Endothelial cell of umbilical vein (primary cell): ENCODE results near the gene CDC37. TPM values are rescaled to one million over a fixed set of nuclear protein-coding genes. Genes with fewer than 3 reads are reported as not detected.

Source experiments
- BruUV-seq: library from RNA; stranded (reverse); fragments of 400-500 nt; replicated peaks from 2 replicates; lab custom pipeline; 2021; lab: Mats Ljungman, UMichigan
- CTCF ChIA-PET: fragments of 300-600, 350-600 bp; sonication (Branson Sonifier 250); formaldehyde crosslinking; loops from one replicate; lab custom pipeline; 2021; ENCODE audit warnings: antibody characterized with exemption, inconsistent platforms; lab: Charles Lee
- POLR2A ChIA-PET: fragments of 300-600, 350-600 bp; sonication (Branson Sonifier 250); formaldehyde crosslinking; loops from one replicate; lab custom pipeline; 2021; ENCODE audit warnings: antibody characterized with exemption, inconsistent platforms; lab: Charles Lee
- DNase-seq: peaks from one replicate; pipeline ENCODE4 v3.0.0-alpha.2; 2011; ENCODE audit warnings: low read depth, low spot score
- FAIRE-seq: peaks from 2 replicates; lab custom pipeline; 2011; peaks lifted over from hg19 to GRCh38; lab: Jason Lieb, UNC
- H2AFZ ChIP-seq: 2 replicates; pipeline ENCODE4 v1.6.0; 2012; ENCODE audit warnings: low read depth, low read length, control low read depth, inconsistent platforms
- H3K27ac ChIP-seq: 2 replicates; pipeline ENCODE4 v1.5.1; 2011; ENCODE audit warnings: low read depth, mild to moderate bottlenecking, control low read depth, low read length, moderate library complexity; ENCODE audit not compliant: insufficient read depth
- H3K27me3 ChIP-seq, 2 experiments: 2 replicates each; pipeline versions ENCODE4 v1.6.0 to v1.6.1; 2011; ENCODE audit warnings: low read length in 2 of 2, mixed read lengths in 1 of 2; ENCODE audit not compliant: control insufficient read depth in 2 of 2, insufficient read depth in 2 of 2
- H3K36me3 ChIP-seq, 2 experiments: 2 replicates in 1 of 2; 3 replicates in 1 of 2; pipeline ENCODE4 v1.5.1; 2011; ENCODE audit warnings: low read length in 2 of 2, mild to moderate bottlenecking in 1 of 2, moderate library complexity in 1 of 2; ENCODE audit not compliant: control insufficient read depth in 2 of 2, insufficient read depth in 2 of 2; ENCODE audit errors: extremely low read depth in 1 of 2
- H3K4me1 ChIP-seq: 3 replicates; pipeline ENCODE4 v1.5.1; 2011; ENCODE audit warnings: mild to moderate bottlenecking, low read length; ENCODE audit not compliant: control insufficient read depth, insufficient read depth; ENCODE audit errors: extremely low read depth
- H3K4me2 ChIP-seq: 2 replicates; pipeline ENCODE4 v1.6.1; 2011; ENCODE audit warnings: low read length, control low read depth, mixed read lengths; ENCODE audit not compliant: insufficient read depth
- H3K4me3 ChIP-seq, 3 experiments: fragments of 200-600 bp in 1 of 3; sonication (generic), shearing (Covaris generic) in 1 of 3; replicated peaks in 1 of 3; 2 replicates each; pipeline ENCODE4 v1.5.1; 2011 to 2016; ENCODE audit warnings: control low read depth in 3 of 3, low read length in 3 of 3, mild to moderate bottlenecking in 2 of 3, inconsistent platforms in 1 of 3, low read depth in 1 of 3, moderate library complexity in 1 of 3; ENCODE audit not compliant: insufficient read depth in 1 of 3
- H3K79me2 ChIP-seq: 2 replicates; pipeline ENCODE4 v1.6.0; 2012; ENCODE audit warnings: low read length, inconsistent platforms; ENCODE audit not compliant: control insufficient read depth, insufficient read depth
- H3K9ac ChIP-seq: replicated peaks from 2 replicates; pipeline ENCODE3; 2011; ENCODE audit warnings: low read length, control low read depth; ENCODE audit not compliant: insufficient read depth; ENCODE audit errors: extremely low read depth
- H3K9me1 ChIP-seq: replicated peaks from 3 replicates; pipeline ENCODE4 v1.6.0; 2011; ENCODE audit warnings: mild to moderate bottlenecking, low read length; ENCODE audit not compliant: control insufficient read depth, insufficient read depth; ENCODE audit errors: extremely low read depth
- H3K9me3 ChIP-seq: replicated peaks from 2 replicates; pipeline ENCODE4 v1.5.1; 2012; ENCODE audit warnings: low read length, inconsistent platforms; ENCODE audit not compliant: control insufficient read depth, insufficient read depth
- H4K20me1 ChIP-seq: replicated peaks from 2 replicates; pipeline ENCODE3; 2011; ENCODE audit warnings: mild to moderate bottlenecking, low read length; ENCODE audit not compliant: control insufficient read depth, insufficient read depth; ENCODE audit errors: extremely low read depth
- CTCF ChIP-seq, 2 donors: IDR thresholded peaks; 1 replicate in 1 of 2; 2 replicates in 1 of 2; pipeline ENCODE4 v1.5.1; 2011; ENCODE audit warnings: low read length in 2 of 2, mild to moderate bottlenecking in 2 of 2, moderate library complexity in 2 of 2, control low read depth in 1 of 2, inconsistent platforms in 1 of 2, low read depth in 1 of 2; ENCODE audit not compliant: insufficient read depth in 1 of 2; ENCODE audit errors: extremely low read depth in 1 of 2
- EZH2 ChIP-seq: IDR thresholded peaks from 2 replicates; pipeline ENCODE4 v1.6.1; 2012; ENCODE audit warnings: borderline replicate concordance, low read depth, mild to moderate bottlenecking, moderate library complexity, low read length, inconsistent platforms; ENCODE audit not compliant: severe bottlenecking
- FOS ChIP-seq: IDR thresholded peaks from 2 replicates; pipeline ENCODE4 v1.6.1; 2011; ENCODE audit warnings: mild to moderate bottlenecking, low read length, moderate library complexity, borderline replicate concordance; ENCODE audit not compliant: insufficient read depth
- GATA2 ChIP-seq: IDR thresholded peaks from 2 replicates; pipeline ENCODE4 v1.7.0; 2011; ENCODE audit warnings: low read depth, mild to moderate bottlenecking, moderate library complexity, mixed read lengths, low read length; ENCODE audit not compliant: insufficient read length, insufficient read depth
- JUN ChIP-seq: IDR thresholded peaks from 2 replicates; pipeline ENCODE4 v1.6.1; 2011; ENCODE audit warnings: borderline replicate concordance, low read depth; ENCODE audit not compliant: insufficient read length, insufficient read depth
- MAX ChIP-seq: IDR thresholded peaks from 2 replicates; pipeline ENCODE4 v1.6.1; 2011; ENCODE audit not compliant: insufficient read depth, insufficient read length
- MYC ChIP-seq: IDR thresholded peaks from one replicate; pipeline ENCODE4 v1.6.1; 2011; ENCODE audit warnings: mild to moderate bottlenecking, low read depth, low read length
- POLR2A ChIP-seq: IDR thresholded peaks from 2 replicates; pipeline ENCODE4 v1.6.1; 2012; ENCODE audit warnings: low read depth, mild to moderate bottlenecking, control low read depth, low read length
- POLR2AphosphoS5 ChIP-seq: IDR thresholded peaks from 2 replicates; pipeline ENCODE4 v1.6.1; 2012; ENCODE audit warnings: low read depth, mild to moderate bottlenecking, control low read depth, low read length, moderate library complexity; ENCODE audit not compliant: insufficient read depth
- dilution Hi-C: fragments of 300-500 bp; cut with MboI; formaldehyde crosslinking; loops from one replicate; pipeline ENCODE4 v1.15.0; 2019; ENCODE audit warnings: low sequenced_read_pairs; ENCODE audit not compliant: extremely low pct_ligation_motif_present
- intact Hi-C: fragments of 100-400 bp; cut with micrococcal nuclease; formaldehyde crosslinking; loops from one replicate; pipeline ENCODE4 v1.10.0; 2022
- polyA plus RNA-seq, 4 experiments: library from polyadenylated mRNA; depleted of rRNA in 3 of 4; stranded (reverse) in 3 of 4; unstranded in 1 of 4; fragments of >200 nt; gene quantifications; 2 replicates each; pipeline versions ENCODE4 v1.2.1 to v1.2.3, GENCODE V29; 2011 to 2012; ENCODE audit warnings: missing spikeins in 1 of 4
- total RNA-seq: library from RNA; stranded (reverse); gene quantifications from 2 replicates; pipeline ENCODE4 v1.2.3, GENCODE V29; 2021

The CDC37 gene
- total and polyA plus RNA-seq, 2 donors (not counting 3 experiments of a cell fraction or from before 2014, with no cell fraction given) = 300 to 372 TPM

GRCh38 chr19:10392120-10392519 lies 11.2 kb downstream of the CDC37 start:
- Histone ChIP-seq H3K27me3 (no peaks in the 10 kb centered on the region), H3K9me3 (no peaks in the 10 kb centered on the region), H3K27ac (no peak overlapping the region), H3K4me3 (no peak overlapping the region), H2AFZ (no peak overlapping the region), H3K9ac (no peak overlapping the region), H3K4me1 (no peaks in the 10 kb centered on the region), H4K20me1 (no peaks in the 10 kb centered on the region), H3K4me2 (no peak overlapping the region), H3K36me3 (peaks cover 12 to 39% of the 10 kb centered on the region in 2 experiments), H3K9me1 (no peaks in the 10 kb centered on the region), H3K79me2 (peaks cover 7% of the 10 kb centered on the region)
- intact Hi-C loops (no loop called here), dilution Hi-C loops (no loop called here)
- DNase-seq (no peak), FAIRE-seq (no peak)
- no TSS peak for BruUV-seq
- ChIA-PET CTCF (interaction anchor here (0.7 to 10.8 kb wide), 6 partner anchors 8 to 307 kb away, joined by 3 to 606 read pairs (median 6); partner anchors contain the start of genes CDC37 and ICAM1), POLR2A (no interaction called here)
- no peak for TF ChIP-seq JUN
- no peak for TF ChIP-seq MAX
- TF ChIP-seq POLR2AphosphoS5 = no peak
- no peak for TF ChIP-seq EZH2
- no peak for TF ChIP-seq POLR2A
- no peak for TF ChIP-seq CTCF (IDR thresholded peaks at IDR 0.05; ENCODE audit: extremely low read depth in 1 of 2, insufficient read depth in 1 of 2, low read depth in 1 of 2, low read length in 2 of 2)
- no peak for TF ChIP-seq MYC
- no peak for TF ChIP-seq GATA2
- no peak for TF ChIP-seq FOS
